Tibial artery (tissue), 4 donors: ENCODE data around the gene SRGAP2B.
"Not testable (repeated sequence)": the region's sequence is repeated elsewhere in the genome, so short reads cannot be mapped to it uniquely, and the experiment has no call there.

ENCODE experiments used
- DNase-seq, 2 donors: peaks; one replicate each; pipeline ENCODE4 v3.0.0-alpha.2; 2019
- H3K27ac ChIP-seq, 2 donors: fragments of 200-600 bp; sonication (generic) in 1 of 2; 1 replicate in 1 of 2; 2 replicates in 1 of 2; pipeline ENCODE4 v1.5.1; 2018 to 2019; ENCODE audit warnings: mild to moderate bottlenecking in 1 of 2
- H3K27me3 ChIP-seq, 2 donors: fragments of 200-600 bp; sonication (generic) in 1 of 2; one replicate each; pipeline versions ENCODE4 v1.5.1 to v1.6.0; 2016 to 2019
- H3K36me3 ChIP-seq, 3 donors: fragments of 200-600 bp; sonication (generic) in 2 of 3; one replicate each; pipeline ENCODE4 v1.5.1; 2016 to 2019; ENCODE audit warnings: mild to moderate bottlenecking in 2 of 3
- H3K4me1 ChIP-seq, 4 donors: fragments of 200-600 bp; sonication (generic) in 2 of 4; 1 replicate in 3 of 4; 2 replicates in 1 of 4; pipeline ENCODE4 v1.5.1; 2016 to 2019
- H3K4me3 ChIP-seq, 2 donors: fragments of 200-600 bp; sonication (generic) in 1 of 2; 1 replicate in 1 of 2; 2 replicates in 1 of 2; pipeline ENCODE4 v1.5.1; 2018 to 2019; ENCODE audit warnings: mild to moderate bottlenecking in 2 of 2
- H3K9me3 ChIP-seq, 3 donors: fragments of 200-600 bp; sonication (generic) in 1 of 3; one replicate each; pipeline ENCODE4 v1.5.1; 2016 to 2019
- intact Hi-C: fragments of 100-400 bp; cut with DNase I; formaldehyde crosslinking; loops from one replicate; pipeline ENCODE4 v1.15.0; 2023; ENCODE audit warnings: low total_unique reads

SRGAP2B gene

DNA sequence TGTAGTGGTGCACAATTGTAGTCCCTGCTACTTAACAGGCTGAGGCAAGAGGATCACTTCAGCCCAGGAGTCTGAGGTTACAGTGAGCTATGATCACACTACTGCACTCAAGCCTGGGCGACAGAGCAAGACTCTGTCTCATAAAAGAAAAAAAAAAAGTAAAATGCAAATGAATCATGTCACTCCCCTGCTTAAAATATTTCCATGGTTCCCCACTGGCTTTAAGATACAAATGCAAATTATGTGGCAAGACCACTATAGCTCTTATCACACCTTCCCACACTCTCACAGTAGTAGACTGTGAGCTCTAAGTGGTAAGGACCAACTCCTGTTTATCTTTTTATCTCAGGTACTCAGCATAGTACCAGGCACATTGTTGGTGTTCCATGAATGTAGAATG, 53.6 kb downstream of the SRGAP2B start:
- H3K36me3 ChIP-seq, DNase-seq, intact Hi-C loops: not testable (repeated sequence)

DNA sequence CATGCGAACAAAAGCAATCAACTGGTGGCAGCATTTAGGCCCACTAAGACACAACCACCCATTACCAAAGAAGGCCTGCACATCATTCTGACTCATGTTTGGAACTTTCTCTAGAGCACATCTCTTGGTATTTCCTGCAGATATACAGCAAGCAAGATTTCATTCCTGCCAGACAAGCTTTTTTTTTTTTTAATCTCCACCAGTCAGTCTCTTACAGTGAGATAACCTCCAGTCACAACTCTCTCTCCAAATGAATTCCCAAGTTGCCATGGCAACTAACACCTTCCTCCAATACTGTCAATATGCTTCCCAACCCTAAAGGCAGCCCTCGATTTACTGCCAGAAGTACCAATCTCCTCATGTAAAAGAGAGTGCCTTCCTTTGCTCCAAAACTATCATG, 59.1 kb downstream of the SRGAP2B start:
- H3K4me3 ChIP-seq, H3K27ac ChIP-seq, H3K27me3 ChIP-seq, intact Hi-C loops, H3K36me3 ChIP-seq, H3K9me3 ChIP-seq, H3K4me1 ChIP-seq, DNase-seq: not testable (repeated sequence)

More for the DNA sequence above, 53.6 kb downstream of the SRGAP2B start:
- H3K9me3 ChIP-seq, H3K27me3 ChIP-seq, H3K27ac ChIP-seq, H3K4me1 ChIP-seq, H3K4me3 ChIP-seq: not testable (repeated sequence)

DNA sequence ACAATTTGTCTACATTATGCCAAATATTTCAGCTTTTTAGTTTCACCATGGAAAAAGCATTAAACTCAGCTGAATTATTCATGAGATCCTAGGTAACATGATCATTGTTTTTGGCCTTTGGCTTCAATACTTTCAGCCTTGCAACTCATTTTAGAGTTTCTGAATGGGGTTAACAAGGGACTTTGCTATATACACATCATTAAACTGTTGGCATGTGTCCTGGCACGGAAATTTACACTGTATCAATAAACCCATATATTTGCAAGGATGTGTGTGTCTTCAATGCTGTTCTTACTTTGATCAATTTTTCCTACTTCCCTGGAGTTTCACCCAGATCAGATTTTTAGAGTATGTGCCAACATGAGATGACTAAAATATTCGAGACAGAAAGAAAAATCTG, 61.6 kb downstream of the SRGAP2B start:
- H3K4me3 ChIP-seq, H3K27ac ChIP-seq, H3K36me3 ChIP-seq, DNase-seq, H3K9me3 ChIP-seq, intact Hi-C loops, H3K4me1 ChIP-seq, H3K27me3 ChIP-seq: not testable (repeated sequence)

DNA sequence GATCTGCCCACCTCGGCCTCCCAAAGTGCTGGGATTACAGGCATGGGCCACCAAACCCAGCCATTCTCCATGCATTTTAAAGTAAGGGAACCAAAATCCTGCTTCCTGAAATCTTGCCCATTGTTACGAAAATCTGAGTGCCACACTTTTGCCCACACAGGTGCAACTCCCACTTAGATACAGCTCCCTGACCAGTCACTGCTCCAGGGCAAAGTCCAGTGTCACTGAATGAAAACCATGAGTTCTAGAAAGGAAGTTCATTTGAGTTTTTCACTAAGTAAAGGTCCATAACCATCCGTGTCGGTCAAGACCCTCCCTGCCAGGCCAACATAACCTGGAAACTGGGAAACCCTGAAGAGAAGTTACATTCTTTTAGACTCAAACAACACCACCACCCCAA, 67.9 kb downstream of the SRGAP2B start:
- DNase-seq, H3K36me3 ChIP-seq, H3K27me3 ChIP-seq, H3K27ac ChIP-seq, H3K4me1 ChIP-seq, H3K4me3 ChIP-seq, H3K9me3 ChIP-seq, intact Hi-C loops: not testable (repeated sequence)

DNA sequence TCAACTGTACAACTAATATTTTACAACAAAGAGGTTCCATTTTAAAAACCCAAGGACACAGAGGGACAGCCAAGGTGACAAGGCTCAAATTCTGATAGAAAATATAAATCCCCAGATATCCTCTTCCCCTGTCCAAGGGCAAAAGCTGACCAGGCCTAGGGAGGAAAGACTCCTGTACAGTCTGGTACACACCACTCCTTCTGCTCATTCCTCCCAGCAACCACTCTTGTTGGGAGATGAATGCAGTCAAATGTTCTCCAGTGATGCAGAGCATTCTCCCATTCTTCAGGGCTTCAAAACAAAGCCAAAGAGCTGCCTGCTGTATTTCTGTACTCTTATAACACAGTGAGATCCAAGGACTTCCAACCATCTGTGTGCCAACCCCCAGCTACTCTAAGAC, 69.8 kb downstream of the SRGAP2B start:
- H3K27me3 ChIP-seq, intact Hi-C loops: not testable (repeated sequence)

DNA sequence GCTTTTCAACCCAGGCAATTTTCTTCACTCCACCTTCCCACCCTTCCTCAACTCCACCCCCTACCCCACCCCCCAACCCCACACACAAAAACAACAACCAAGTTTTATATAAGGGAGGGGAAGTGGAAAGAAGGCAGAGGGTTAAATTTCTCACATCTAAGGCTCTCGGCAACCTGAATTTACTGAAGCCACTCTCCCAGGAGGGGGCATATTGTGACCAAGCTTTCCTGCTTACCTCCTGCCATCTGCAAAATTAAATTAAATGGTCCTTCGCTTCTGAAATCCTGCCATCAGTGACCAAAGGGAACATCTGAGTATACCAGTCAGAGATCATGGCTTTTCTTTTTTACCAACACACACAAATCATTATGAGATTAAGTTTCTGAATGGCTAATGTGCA, 72.9 kb downstream of the SRGAP2B start:
- intact Hi-C loops, H3K27ac ChIP-seq, H3K9me3 ChIP-seq, H3K36me3 ChIP-seq, H3K4me3 ChIP-seq, H3K4me1 ChIP-seq, DNase-seq, H3K27me3 ChIP-seq: not testable (repeated sequence)

More for the DNA sequence above, 69.8 kb downstream of the SRGAP2B start:
- H3K36me3 ChIP-seq, H3K4me1 ChIP-seq, DNase-seq, H3K27ac ChIP-seq, H3K4me3 ChIP-seq, H3K9me3 ChIP-seq: not testable (repeated sequence)

DNA sequence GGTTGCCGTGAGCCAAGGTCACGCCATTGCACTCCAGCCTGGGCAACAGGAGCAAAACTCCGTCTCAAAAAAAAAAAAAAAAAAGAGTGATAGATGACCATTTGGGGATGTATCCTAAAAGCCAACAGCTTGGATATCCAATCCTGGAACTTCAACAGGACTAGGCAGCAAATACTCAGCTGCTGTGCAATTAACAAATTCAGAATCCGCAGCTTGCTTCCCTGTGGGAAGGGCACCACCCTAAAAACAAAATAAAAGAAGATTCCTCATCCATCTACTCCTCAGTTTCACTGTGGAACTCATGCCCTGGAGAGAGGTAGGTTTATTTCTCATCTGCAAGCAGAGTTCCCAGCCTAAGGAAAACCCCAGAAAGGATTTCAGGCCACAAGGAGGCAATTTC, 73.4 kb downstream of the SRGAP2B start:
- DNase-seq, intact Hi-C loops, H3K27me3 ChIP-seq, H3K36me3 ChIP-seq, H3K4me1 ChIP-seq, H3K4me3 ChIP-seq, H3K9me3 ChIP-seq, H3K27ac ChIP-seq: not testable (repeated sequence)

DNA sequence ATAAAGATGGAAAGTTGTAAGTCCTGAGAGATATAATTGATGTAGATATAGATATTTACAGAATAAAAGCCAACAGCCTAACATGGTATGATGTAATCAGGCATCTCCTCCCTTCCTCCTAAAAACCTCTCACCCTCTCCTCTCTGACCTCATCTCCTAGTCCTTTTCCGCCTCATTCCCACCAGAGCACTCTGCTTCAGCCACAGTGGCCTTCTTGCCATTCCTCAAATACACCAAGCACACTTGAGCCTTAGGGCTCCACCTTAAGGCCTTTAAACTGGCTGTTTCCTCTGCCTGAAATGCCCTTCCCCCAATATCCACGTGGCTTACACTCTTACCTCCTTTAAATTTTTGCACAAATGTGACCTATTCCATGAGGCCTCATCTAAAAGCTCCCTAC, 75.4 kb downstream of the SRGAP2B start:
- DNase-seq, H3K27me3 ChIP-seq, H3K9me3 ChIP-seq, intact Hi-C loops, H3K27ac ChIP-seq, H3K4me1 ChIP-seq, H3K36me3 ChIP-seq, H3K4me3 ChIP-seq: not testable (repeated sequence)

DNA sequence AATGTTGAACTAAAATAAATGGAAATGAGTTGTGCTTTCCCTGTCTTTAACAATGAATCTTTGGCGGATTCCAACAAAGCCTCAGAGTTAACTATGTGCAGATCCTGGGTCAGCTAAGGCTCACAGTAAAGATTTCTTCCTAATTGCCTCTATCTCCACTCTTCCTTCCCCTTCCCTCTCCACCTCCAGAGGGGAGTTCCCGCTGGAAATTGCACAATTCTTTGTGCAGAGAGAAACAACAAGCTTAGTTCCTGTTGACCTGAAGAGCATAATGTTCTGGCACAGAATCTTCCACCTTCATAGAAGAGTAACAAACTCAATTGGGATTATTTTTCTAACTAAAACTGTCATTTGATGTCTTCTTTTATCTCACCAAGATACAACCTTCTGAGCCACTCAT, 77.4 kb downstream of the SRGAP2B start:
- H3K36me3 ChIP-seq, intact Hi-C loops, H3K27me3 ChIP-seq, H3K9me3 ChIP-seq, H3K4me3 ChIP-seq, DNase-seq, H3K4me1 ChIP-seq, H3K27ac ChIP-seq: not testable (repeated sequence)

DNA sequence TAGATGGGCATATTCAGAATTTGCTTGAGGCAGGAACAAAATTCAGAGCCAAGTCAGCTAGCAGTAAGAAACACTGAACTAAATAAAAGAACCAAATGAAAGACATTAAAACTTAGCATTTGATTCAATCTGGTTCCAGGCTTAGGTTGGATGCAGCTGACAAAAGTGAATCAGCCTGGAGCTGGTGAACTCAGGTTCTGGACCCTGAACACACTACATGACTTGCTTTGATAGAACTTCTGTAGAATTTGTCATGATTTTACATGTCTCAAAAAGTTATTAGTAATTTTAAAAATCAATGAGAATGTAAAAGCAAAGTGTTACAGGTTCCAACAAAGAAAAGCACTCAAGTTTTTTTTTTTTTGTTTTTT, 78.7 kb downstream of the SRGAP2B start:
- H3K4me1 ChIP-seq, H3K27ac ChIP-seq, H3K36me3 ChIP-seq, H3K4me3 ChIP-seq, H3K9me3 ChIP-seq, H3K27me3 ChIP-seq, DNase-seq, intact Hi-C loops: not testable (repeated sequence)

DNA sequence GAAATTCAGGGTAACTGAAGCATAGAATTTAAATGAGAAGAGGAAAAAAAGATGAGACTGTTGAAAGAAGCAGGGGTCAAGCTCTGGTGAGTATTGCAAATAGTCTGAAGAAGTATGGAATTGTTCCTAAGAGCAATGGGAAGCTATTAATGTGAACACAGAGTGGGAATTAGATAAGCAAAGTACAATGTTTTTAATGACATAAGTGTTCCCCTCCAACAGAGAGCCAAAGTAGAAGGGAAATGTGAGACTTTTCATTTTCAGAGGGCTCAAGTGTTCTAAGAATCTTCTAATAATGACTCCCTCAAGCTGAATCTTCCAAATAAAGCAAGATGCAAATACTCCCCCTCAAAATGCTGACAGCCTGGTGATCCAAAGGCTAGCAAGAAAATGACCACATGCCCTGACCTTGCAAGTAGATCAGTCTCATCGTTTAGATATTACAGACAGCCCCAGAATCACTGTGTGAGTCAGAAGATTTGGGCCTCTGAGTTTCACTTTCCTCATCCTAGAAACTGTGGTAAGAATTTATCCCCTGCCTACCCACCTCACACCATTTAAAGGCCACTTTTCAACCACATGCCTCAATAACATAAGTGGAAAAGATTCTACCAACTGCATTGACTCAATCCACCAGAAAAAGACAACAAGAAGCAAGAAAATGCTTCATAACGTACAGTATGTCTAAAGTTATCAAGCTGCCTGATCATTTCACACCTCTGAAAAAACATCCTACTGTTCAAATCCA, 79.2 kb downstream of the SRGAP2B start:
- H3K4me1 ChIP-seq, intact Hi-C loops, DNase-seq, H3K27ac ChIP-seq, H3K9me3 ChIP-seq, H3K27me3 ChIP-seq, H3K4me3 ChIP-seq, H3K36me3 ChIP-seq: not testable (repeated sequence)

DNA sequence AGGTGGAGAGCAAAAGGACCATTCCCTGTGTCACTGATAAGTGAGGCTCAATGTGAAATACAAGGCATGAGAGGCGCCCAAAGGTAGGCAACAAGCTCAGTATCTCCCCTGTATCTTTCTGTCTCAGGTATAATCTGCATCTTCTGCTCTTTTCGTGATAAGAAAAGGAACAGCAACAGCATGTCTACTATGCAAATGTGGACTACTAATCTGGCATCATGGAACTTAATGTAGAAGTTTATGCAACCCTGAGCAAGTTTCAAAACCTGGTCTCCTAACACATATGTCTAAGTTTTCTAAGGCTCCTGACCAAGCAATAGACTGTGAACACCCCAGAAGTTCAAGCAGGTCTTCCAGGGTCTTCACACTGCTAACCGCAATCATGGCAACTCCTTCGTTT, 81.8 kb downstream of the SRGAP2B start:
- H3K9me3 ChIP-seq, H3K27ac ChIP-seq, intact Hi-C loops, H3K36me3 ChIP-seq, H3K4me3 ChIP-seq, H3K27me3 ChIP-seq, H3K4me1 ChIP-seq, DNase-seq: not testable (repeated sequence)

DNA sequence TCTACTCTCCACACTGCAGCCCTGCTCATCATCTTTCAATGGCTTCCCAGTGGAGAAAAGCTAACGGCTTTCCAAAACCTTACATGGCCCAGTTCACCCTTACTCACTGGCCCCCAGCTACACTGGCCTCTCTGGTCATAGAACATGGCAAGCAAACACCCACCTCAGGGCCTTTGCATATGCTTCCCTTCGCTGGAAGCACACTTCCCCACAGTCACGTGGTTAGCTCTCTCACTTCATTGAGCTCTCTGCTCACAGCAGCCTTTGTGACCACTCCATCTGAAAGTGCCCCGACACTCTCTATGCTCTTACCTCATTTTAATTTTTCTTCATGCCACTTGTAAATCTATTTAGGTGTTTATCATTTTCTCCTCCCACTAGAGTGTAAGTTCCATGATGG, 83.3 kb downstream of the SRGAP2B start:
- H3K4me1 ChIP-seq, H3K27ac ChIP-seq, DNase-seq, H3K9me3 ChIP-seq, intact Hi-C loops, H3K36me3 ChIP-seq, H3K4me3 ChIP-seq, H3K27me3 ChIP-seq: not testable (repeated sequence)

DNA sequence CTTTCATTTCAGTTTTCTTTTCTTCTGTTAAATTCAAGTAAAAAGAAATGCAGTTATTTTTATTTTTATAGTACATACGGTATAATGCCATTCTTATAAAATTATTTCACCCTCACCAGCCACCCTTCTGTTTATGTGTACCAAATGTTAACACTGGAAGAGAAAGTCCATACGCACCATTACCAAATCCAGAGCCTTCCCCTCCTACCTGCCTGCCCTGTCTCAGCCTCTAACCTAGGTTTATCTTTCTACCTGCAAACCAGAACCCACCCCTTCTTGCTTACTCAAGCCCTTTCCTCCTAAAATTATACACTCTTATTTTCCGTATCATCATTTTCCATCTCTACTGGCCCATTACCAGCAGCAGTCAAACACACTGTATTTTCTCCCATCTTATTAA, 84.5 kb downstream of the SRGAP2B start:
- not testable (repeated sequence) for DNase-seq

DNA sequence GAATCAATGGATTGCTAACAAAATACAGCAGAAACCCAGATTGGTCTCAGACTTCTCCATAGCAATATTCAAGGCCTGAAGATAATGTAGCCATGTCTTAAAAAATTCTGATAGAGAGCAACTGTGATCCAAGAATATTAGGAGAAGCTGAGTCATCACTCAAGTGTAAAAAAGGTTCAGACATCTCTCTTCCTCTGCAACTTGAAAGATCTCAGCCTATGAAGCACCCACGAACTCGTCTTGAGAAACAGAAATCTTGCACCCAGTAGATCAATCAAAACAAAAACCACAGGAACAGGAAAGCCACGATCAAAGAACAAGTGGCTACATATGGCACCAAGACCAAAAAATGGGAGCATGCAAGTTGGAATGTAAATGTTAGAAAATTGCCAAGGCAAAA, 85.2 kb downstream of the SRGAP2B start:
- H3K36me3 ChIP-seq, DNase-seq, H3K27ac ChIP-seq, H3K9me3 ChIP-seq, H3K4me1 ChIP-seq, H3K4me3 ChIP-seq, intact Hi-C loops, H3K27me3 ChIP-seq: not testable (repeated sequence)

More for the DNA sequence above, 84.5 kb downstream of the SRGAP2B start:
- intact Hi-C loops, H3K9me3 ChIP-seq, H3K36me3 ChIP-seq, H3K27me3 ChIP-seq, H3K4me3 ChIP-seq, H3K27ac ChIP-seq, H3K4me1 ChIP-seq: not testable (repeated sequence)
